Stimulated activated CD4-positive, alpha-beta T cell treated with anti-CD3 and anti-CD28 coated beads, TNF-alpha, amount 100 ng/mL, for 1 hour (primary cell): ENCODE data around the gene RAB8A.
"Not testable (repeated sequence)": the region's sequence is repeated elsewhere in the genome, so short reads cannot be mapped to it uniquely, and the experiment has no call there.

ENCODE experiments used
- DNase-seq, 3 donors: peaks; one replicate each; pipeline ENCODE4 v3.0.0-alpha.2; 2020; ENCODE audit warnings: low read depth in 3 of 3, low spot score in 1 of 3

The RAB8A gene

DNA sequence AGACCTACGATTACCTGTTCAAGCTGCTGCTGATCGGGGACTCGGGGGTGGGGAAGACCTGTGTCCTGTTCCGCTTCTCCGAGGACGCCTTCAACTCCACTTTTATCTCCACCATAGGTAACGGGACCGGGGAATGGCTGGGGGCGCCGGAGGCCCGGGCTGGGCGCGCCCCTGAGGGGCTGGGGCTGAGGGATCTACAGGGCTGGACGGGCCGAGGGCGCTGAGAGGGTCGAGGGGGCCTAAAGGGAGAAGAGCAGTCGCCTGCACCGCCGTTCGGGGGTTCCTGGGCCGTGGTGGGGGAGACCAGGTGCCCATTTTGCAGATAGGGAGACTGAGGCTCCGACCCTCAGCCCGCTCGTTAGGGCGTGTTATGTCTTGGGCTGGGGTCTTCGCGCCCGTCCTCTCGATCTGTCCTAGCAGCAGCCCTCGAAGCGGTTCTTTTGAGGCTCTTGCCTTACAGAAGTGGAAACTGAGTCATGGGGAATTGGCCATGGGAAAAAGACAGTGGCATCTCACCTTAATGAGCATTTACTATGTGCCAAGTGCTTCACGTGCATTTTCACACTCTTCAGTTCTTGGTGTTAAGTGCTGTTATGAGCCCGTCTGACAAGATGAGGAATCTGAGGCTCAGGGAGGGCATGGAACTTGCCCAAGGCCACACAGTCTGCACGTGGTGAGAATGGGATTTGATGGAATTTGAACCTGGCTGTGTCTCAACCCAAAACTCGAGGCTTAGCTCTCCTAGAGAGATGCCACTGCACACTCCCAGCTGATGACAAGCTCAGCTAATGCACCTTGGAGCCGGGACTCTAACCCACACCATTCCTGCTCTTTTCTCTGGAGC lies 442 bp downstream of the RAB8A start:
- DNase-seq = no peak

DNA sequence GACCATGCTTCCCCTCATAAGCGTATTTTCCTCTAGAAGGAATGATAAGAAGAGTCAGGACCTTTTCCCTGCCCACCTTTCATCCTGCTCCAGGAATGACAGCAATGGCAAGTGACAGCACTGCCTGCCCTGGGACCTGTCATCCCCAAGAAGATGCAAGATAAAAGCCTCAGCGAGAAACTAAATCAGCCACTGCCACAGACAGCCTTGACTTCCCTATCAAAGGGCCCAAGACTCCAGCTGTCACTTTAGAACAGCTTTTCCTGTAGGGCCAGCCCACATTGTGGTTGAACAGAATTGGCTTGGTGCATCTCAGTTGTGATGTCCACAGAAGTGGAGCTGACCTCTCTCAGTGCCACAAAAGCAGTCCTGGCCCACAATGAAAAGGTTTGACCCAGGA lies 1.1 kb downstream of the RAB8A start:
- DNase-seq = no peak

DNA sequence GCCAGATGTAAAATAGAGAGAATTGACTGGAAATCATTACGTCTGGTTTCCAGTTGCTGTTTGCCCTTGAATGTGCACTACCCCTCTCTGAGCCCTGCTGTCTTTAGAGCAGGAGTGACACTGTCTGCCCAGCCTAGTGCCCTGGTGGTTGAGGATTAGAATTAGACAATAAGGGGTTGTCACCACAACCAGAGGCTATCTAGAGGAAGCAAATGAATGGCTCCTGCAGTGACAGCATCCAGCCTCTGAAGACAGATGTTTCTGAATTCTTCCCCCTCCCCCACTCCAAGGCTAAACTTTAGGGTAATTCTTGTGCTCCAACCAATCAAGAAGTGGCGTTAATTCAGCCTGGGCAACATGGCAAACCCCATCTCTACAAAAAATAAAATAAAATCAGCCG lies 2.0 kb downstream of the RAB8A start:
- no peak for DNase-seq

DNA sequence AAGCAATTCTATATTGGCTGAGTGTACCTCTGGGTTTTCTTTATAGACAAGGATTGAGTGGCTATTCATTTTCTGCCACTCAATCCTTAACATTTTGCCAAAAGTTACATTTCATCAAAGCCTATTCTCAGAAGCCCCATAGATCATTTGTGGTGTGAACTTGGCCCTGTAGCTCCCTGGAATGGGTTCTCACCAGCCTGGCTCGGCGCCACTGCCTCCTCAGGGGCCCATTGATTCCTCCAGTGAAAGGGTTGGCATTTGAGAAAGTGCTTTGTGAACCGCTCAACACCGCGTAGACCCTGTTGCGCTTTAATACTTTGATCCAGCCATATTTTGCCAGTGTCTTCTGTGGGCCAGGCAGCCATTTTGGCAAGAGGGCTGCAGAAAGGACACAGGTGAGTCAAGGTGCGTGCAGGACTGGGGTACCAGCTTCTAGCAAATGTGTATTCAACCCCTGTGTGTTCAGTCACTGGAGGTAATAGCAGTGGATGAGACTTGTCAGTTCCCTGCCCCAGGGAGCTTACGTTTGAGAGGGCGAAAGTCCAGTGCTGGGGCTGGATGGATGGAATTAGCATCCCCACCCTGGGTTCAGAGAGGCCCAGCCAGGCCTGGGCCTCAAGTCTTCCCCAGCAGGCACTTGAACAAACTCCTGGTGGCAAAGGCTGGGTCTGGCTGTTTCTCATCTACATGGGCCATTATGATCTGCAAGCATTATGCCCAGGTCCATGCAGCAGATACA lies 3.8 kb downstream of the RAB8A start:
- DNase-seq = no peak

DNA sequence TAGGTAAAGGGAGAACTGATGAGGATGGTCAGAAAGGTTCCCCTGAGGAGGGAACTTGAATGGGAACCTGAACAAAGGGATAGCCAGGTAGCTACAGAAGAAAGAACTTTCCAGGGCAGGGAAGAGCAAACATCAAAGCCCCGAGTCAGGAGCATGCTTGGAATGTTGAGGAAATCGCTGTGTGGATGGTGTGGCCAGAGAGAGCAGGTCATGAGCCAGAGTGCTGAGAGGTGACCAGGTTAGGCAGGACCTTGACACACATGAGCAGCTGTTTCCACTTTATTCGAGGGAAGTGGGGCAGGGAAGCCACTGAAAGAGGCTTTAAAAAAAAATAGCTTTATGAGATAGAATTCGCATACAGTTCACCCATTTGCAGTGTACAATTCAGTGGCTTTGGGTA lies 4.4 kb downstream of the RAB8A start:
- DNase-seq = no peak

DNA sequence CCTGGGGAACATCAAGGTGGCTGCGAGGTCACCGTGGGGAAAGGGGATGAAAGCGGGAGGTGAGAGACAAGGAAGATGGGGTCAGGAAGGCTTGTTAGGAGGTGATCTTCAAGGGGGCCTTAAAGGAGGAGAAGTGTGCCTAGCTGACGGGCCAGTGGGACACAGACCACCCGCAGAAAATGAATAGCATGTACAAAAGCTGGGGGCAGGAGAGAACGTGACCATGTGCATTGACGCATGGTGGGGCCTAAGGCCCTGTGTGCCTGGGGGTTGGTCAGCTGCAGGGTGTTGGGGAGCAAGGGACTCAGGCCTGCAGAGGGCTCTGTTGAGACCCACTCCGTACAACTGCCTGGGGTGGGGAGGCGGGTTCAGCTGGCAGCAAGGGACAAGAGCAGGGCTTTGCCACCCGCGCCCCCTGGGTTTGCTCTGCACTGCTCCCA lies 5.9 kb downstream of the RAB8A start:
- DNase-seq = no peak

DNA sequence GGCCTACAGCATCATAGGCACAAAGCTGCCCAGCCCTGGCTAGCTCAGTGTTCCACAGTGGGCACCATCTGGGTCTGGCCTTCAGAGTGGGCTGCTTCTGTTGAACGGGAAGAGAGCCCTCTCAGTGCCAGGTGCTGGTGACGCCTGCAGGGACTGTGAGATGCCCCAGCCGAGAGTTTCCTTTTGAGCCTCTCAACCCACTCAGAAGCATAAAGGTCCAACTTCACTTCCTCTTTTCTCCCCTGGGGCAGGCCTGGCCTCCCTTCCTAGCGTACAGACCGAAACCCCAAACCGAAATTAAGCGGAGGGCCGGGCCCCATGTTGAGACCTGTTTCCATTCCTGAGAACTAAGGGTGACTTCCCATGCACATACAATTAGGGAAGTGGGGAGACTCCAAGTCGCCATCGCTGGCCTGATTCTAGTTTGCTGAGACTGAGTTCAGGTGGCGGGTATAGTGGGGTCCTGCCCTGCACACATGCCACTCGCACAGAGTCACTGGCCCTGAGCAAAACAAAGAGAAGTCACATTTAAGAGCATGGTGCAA lies 6.9 kb downstream of the RAB8A start:
- DNase-seq = no peak

DNA sequence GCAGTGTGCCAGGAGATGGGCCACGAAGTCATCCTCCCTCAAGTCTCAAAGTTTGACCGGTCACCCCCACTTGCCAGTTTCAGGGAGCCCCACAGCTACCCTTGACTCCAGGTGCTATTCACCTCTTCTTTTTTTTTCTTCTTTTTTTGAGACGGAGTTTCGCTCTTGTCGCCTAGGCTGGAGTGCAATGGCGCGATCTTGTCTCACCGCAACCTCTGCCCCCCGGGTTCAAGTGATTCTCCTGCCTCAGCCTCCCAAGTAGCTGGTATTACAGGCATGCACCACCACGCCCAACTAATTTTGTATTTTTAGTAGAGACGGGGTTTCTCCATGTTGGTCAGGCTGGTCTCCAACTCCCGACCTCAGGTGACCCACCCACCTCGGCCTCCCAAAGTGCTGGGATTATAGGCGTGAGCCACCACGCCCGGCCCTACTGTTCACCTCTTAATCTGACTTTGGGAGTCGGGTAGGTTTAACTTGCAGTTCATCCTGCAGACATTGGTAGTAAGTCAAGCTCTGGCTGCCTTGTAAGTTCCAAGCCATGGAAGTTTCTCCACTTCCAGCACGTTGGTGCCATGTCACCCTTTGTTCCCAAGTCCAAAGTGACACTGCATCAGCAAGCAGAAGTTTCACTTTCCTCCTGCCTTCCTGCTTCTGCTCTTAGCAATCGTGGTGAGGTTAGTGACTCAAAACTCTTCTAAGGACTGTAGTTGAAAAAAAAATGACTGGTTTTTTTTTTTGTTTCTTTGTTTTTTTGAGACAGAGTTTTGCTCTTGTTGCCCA lies 7.6 kb downstream of the RAB8A start:
- DNase-seq = not testable (repeated sequence)

DNA sequence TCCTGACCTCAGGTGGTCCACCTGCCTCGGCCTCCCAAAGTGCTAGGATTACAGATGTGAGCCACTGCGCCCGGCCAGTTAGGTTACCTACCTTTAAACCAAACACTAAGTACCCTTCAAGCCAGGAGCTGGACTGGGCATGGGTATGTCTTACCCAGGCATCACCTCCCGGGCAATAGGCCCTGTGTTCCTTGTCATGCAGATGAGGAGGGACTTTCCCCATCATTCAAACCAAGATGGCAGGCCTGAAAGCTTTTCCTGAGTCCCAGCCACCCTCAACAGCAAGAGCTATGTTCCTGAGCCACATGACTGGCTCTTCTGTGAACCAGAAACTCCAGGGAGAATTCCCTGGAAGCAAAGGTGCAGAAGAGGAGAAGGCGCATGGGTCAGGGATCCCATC lies 9.5 kb downstream of the RAB8A start:
- no peak for DNase-seq

DNA sequence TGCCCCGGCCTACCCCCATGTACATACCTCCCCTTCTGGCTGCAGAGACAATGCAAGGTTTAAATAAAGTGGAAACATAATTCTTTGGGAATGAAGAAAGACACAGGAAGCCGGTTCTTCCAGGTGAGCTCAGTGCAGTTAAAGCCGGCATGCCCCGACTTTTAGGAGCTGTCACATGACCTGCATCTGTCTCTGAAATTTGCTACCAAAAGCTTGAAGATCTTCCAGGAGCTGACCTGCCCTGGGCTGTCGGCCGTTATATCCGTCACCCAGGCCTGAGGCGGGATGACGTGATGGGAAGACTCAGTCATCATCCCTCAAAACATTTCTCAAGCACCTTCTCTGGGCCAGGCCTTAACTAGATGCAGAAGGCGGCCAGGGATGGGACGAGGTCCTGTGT lies 10.3 kb downstream of the RAB8A start:
- no peak for DNase-seq

DNA sequence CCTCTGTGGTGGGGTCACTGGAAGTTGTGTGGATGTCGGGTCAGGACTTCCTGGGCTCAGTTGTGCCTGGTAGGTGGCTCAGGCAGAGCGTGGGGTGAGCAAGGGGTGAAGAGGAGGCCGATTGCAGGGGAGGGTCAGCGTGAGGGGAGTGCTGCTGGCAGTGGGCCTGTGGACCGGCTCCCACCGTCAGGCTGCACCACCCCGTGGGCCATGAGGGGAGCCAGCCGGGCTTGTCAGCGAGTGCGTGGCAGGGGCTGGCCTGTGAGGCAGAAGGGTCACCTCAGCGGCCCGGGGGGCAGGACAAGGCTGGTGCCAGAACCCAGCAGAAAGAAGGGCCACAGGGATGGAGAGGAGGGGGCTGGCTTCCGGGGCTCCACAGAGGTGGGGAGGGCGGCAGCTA lies 13.3 kb downstream of the RAB8A start:
- no peak for DNase-seq

DNA sequence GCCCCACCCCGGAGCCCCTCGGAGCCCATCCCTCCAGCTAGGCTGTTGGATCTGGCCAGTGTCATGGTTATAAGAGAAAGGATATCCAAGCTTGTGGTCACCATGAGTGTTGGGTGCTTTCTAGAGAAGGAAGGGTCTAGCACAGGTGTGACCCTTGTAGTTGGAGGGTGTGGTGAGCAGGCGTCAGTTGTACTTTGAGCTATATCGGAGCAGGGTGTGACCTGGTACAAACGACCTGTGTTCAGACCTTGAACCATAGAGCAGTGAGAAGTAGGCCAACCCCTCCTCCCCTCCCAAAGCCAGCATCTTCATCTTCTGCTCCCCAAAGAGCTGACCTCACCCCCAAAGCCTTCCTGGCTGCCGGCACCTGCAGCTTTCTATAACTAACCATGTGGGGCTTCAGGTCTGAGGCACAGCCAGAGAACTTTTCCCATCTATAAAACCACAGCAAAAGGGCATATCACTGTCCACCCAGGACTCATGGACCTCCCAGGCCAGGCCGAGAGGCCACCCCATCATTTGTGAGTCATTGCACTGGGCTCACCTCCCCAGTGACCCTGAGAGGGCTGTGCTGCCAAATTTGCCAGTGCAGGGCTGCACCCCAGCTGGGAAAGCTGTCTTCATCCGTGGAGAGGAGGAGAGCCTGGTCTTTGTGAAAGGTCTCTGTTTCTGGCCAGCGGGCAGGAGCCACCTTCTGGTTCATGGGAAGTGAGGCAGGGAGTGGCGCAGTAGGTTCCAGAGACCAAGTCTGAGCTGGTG lies 14.2 kb downstream of the RAB8A start:
- DNase-seq = no peak

DNA sequence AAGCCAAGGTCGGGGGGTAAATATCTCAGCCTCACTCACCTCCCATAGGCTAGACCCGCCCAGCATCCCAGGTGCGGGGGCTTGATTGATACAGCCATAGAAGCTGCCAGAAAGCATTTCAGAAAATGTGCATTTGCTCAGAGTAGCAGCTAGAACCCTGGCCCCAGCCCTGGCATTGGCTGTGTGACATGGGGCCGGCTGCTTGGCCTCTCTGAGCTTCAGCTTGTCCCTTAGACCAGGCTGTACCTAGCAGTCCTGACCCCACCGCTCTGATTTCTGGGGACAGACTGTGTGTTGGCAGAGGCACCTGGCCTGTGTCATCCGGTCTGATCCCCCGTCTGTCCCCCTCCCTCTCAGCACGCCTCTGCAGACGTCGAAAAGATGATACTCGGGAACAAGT lies 15.4 kb downstream of the RAB8A start:
- no peak for DNase-seq

DNA sequence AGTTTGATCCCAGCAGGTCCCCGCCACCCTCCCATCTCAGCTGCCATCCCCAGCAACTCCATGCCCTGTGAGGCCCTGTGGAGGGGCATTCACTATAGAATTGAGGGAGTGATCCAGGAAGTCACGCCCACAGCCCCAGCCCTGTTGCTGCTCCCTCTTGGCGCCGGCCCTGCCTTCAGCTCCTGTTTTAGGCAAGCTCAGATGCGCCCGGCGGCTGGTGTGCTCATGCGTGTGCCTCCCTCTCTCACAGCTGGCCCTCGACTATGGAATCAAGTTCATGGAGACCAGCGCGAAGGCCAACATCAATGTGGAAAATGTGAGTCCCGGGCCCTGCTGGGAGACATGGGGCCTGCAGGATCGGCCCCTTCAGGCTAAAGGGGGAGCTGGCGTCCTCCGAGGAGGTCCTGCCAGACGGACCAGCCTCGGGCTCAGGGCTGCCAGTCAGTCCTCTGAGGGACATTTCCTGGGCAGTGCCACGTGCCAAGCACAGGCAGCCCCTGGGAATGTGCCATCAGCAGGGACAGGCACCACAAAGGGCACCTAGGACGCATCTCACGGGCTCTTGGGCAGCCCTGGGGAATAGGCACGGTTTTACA lies 16.2 kb downstream of the RAB8A start:
- DNase-seq = no peak

DNA sequence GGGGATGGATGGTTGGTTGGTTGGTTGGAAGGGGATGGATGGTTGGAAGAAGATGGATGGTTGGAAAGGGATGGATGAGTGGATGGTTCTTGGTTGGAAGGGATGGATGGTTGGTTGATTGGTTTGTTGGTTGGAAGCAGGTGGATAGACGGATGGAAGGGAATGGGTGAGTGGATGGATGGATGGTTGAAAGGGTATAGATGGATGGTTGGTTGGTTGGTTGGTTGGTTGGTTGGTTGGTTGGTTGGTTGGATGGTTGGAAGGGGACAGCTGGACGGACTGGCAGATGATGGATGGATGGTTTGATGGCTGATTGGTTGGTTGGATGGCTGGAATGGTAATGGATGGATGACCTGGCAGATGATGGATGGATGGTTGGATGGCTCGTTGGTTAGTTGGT lies 20.0 kb downstream of the RAB8A start:
- DNase-seq = no peak

DNA sequence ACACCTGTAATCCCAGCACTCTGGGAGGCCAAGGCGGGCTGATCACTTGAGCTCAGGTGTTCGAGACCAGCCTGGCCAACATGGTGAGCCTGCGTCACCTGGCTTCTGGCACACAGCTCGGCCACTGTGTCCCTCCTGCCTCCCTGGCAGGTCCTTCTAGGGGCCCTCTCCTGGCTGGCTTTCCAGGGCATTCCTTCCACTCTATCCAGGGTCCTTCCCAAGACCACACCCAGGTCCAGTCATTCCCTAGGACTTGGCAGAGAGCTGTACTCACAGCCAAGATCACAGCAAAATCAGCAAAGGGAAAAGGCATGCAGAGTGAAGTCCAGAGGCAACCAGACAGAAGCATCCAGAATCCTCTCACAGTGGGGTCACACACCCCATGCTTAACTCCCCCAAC lies 22.1 kb downstream of the RAB8A start:
- DNase-seq = no peak

DNA sequence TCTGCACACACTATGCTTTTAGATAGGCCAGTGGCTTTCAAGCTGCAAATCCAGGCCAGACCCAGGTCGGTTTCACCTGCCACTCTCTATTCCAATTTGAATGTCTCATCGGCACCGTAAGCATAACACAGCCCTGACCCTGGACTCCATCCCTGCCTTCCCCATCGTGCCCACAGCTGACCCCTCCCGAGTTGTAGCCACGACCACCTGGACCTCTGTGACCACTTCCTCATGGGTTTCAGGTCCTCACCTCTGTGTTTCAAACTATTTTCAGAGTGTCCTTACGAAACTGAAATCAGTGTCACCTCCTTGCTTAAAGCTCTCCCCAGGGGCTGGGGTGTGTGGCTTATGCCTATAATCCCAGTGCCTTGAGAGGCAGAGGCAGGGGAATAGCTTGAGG lies 22.8 kb downstream of the RAB8A start:
- no peak for DNase-seq

DNA sequence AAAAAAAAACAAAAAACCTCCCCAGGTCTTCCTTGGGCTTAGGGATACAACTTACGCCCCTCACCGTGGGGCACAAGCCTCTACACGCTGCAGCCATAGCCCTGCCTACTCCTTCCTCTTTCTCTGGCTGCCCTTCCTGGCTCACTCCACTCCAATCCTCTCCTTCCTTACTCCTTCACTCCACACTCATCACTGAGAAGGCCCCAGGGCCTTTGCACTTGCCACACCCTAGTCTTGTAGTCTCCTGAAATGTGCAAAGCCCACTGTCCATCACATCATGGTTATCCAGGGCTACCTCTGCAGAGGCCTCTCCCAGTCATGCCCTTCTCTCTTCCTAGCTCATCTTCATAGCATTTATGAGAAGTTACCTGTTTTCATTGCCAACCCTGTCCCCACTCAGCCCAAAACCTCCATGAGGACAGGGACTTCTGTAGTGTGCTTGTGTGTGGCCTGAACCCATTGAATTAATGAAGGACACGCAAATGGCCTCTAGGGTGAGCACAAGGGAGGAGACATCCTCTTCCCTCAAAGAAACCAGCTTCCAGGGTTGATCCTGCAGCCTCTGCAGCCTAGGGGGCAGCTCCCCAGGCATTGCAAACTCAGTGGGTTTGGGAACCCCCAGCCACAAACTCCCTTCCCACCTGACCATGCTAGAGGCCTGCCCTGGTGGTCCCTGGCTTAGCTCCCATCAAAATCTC lies 23.9 kb downstream of the RAB8A start:
- DNase-seq = no peak

DNA sequence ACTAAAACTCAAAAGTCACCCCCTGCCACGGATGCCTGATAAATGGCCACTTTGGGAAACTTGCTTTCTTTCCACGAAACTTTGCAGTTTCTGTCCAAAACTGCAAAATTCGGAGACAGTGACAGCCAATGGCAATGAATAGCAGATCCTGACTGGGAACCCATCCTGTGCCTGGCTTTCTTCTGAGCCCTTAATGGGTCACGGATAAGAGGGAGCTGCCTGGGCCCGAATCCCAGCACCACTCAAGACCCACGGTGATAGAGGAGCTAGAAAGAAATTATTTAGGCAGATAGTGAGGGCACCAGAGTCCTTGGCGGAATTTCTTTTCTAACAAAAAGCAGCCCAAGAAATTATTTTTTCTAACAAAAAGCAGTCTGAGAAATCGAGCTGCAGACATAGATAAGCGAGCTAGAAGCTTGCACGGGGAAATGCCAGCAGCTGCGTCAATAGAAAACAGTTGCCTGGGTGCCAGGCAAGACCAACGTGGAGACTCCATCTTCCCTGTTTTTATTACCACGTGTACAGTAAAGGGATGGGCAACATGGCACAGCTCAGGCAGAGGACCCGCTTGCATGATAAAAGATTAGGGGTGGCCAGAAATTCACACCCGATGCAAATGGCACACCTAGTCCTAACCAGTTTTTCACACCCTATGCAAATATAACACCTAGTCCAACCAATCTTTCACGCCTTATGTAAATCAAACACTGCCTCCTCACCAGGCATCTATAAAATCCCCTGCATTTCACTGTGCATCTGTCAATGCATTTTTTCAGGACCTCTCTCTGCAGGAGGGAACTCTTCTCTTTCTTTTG lies 24.7 kb downstream of the RAB8A start:
- DNase-seq = no peak
